CD14-positive monocyte (primary cell): ENCODE measurements around the gene COQ8A. TPM values are rescaled to one million over a fixed set of nuclear protein-coding genes. Genes with fewer than 3 reads are reported as not detected.

ENCODE experiments used
- DNase-seq, 3 donors: peaks; one replicate each; pipeline ENCODE4 v3.0.0-alpha.2; 2011 to 2022
- H2AFZ ChIP-seq: 2 replicates; pipeline ENCODE4 v1.6.0; 2012; ENCODE audit warnings: mild to moderate bottlenecking, low read depth, low read length, inconsistent platforms; ENCODE audit not compliant: insufficient read depth, poor library complexity, severe bottlenecking
- H3K27ac ChIP-seq, 2 donors: 1 replicate in 1 of 2; 2 replicates in 1 of 2; pipeline ENCODE4 v1.5.1; 2012 to 2013; ENCODE audit warnings: low read length in 2 of 2, control low read depth in 1 of 2, inconsistent platforms in 1 of 2, low read depth in 1 of 2, mild to moderate bottlenecking in 1 of 2
- H3K27me3 ChIP-seq, 2 donors: one replicate each; pipeline versions ENCODE4 v1.6.0 to v1.6.1; 2011 to 2013; ENCODE audit warnings: low read length in 2 of 2; ENCODE audit not compliant: control insufficient read depth in 2 of 2, insufficient read depth in 2 of 2
- H3K36me3 ChIP-seq, 2 donors: replicated peaks in 1 of 2; 1 replicate in 1 of 2; 2 replicates in 1 of 2; pipeline versions ENCODE4 v1.5.1 to v1.6.1; 2012 to 2013; ENCODE audit warnings: low read length in 2 of 2, control low read depth in 1 of 2, inconsistent platforms in 1 of 2, mild to moderate bottlenecking in 1 of 2; ENCODE audit not compliant: insufficient read depth in 2 of 2, control insufficient read depth in 1 of 2
- H3K4me1 ChIP-seq, 2 donors: 1 replicate in 1 of 2; 2 replicates in 1 of 2; pipeline versions ENCODE4 v1.5.1 to v1.6.1; 2012 to 2013; ENCODE audit warnings: low read length in 2 of 2, control low read depth in 1 of 2, inconsistent platforms in 1 of 2, mild to moderate bottlenecking in 1 of 2, moderate library complexity in 1 of 2; ENCODE audit not compliant: insufficient read depth in 2 of 2, control insufficient read depth in 1 of 2
- H3K4me2 ChIP-seq: replicated peaks from 2 replicates; pipeline ENCODE3; 2012; ENCODE audit warnings: low read length, moderate library complexity, mild to moderate bottlenecking; ENCODE audit not compliant: poor library complexity, severe bottlenecking; ENCODE audit errors: extremely low read depth
- H3K4me3 ChIP-seq, 3 experiments: fragments of 200-600 bp in 1 of 3; sonication (generic) in 1 of 3; replicated peaks in 1 of 3; 1 replicate in 2 of 3; 2 replicates in 1 of 3; pipeline ENCODE4 v1.5.1; 2011 to 2013; ENCODE audit warnings: low read length in 3 of 3, mild to moderate bottlenecking in 3 of 3, control low read depth in 2 of 3, low read depth in 2 of 3, inconsistent platforms in 1 of 3, moderate library complexity in 1 of 3
- H3K79me2 ChIP-seq: 2 replicates; pipeline ENCODE4 v1.6.0; 2012; ENCODE audit warnings: mild to moderate bottlenecking, control low read depth, inconsistent platforms, low read length, moderate library complexity; ENCODE audit not compliant: insufficient read depth
- H3K9ac ChIP-seq: 2 replicates; pipeline ENCODE4 v1.6.0; 2017; ENCODE audit warnings: low read length, mild to moderate bottlenecking; ENCODE audit not compliant: insufficient read depth, poor library complexity, severe bottlenecking
- H3K9me3 ChIP-seq, 2 donors: replicated peaks in 1 of 2; 1 replicate in 1 of 2; 2 replicates in 1 of 2; pipeline versions ENCODE4 v1.5.1 to v1.6.1; 2012 to 2013; ENCODE audit warnings: low read length in 2 of 2, control low read depth in 1 of 2; ENCODE audit not compliant: control insufficient read depth in 1 of 2, insufficient read depth in 1 of 2
- H4K20me1 ChIP-seq: 2 replicates; pipeline ENCODE4 v1.6.0; 2012; ENCODE audit warnings: mild to moderate bottlenecking, low read length, control low read depth, moderate library complexity; ENCODE audit not compliant: insufficient read depth
- H3K27ac Mint-ChIP-seq, 7 donors: one replicate each; pipeline ENCODE4 v1.8.0; 2020; ENCODE audit warnings: mild to moderate bottlenecking in 7 of 7, mixed read lengths in 7 of 7, moderate library complexity in 6 of 7, inconsistent platforms in 2 of 7
- H3K27me3 Mint-ChIP-seq, 3 donors: one replicate each; pipeline ENCODE4 v1.8.0; 2021 to 2022; ENCODE audit warnings: low read depth in 3 of 3, mild to moderate bottlenecking in 3 of 3, mixed read lengths in 3 of 3, moderate library complexity in 3 of 3, inconsistent platforms in 1 of 3
- H3K36me3 Mint-ChIP-seq, 2 donors: one replicate each; pipeline ENCODE4 v1.8.0; 2020; ENCODE audit warnings: mixed read lengths in 2 of 2, inconsistent platforms in 1 of 2, mild to moderate bottlenecking in 1 of 2
- H3K4me1 Mint-ChIP-seq: one replicate; pipeline ENCODE4 v1.8.0; 2020; ENCODE audit warnings: mild to moderate bottlenecking, mixed read lengths
- H3K4me3 Mint-ChIP-seq, 2 donors: one replicate each; pipeline ENCODE4 v1.8.0; 2020; ENCODE audit warnings: mild to moderate bottlenecking in 2 of 2, mixed read lengths in 2 of 2, moderate library complexity in 1 of 2
- H3K9me3 Mint-ChIP-seq, 7 donors: one replicate each; pipeline ENCODE4 v1.8.0; 2020 to 2022; ENCODE audit warnings: mixed read lengths in 7 of 7, mild to moderate bottlenecking in 6 of 7, moderate library complexity in 6 of 7, inconsistent platforms in 2 of 7
- whole genome bisulfite sequencing: methylation state at CpG from one replicate; pipeline ENCODE4 v1.1.5; 2013; ENCODE audit warnings: missing lambda C conversion rate; ENCODE audit not compliant: insufficient coverage; 5-methylcytosine and 5-hydroxymethylcytosine counted together
- intact Hi-C, 2 donors: fragments of 100-400 bp; cut with micrococcal nuclease; formaldehyde crosslinking; loops; one replicate each; pipeline versions ENCODE4 v1.15.0 to v1.15.1; 2023
- polyA plus RNA-seq, 3 donors: library from polyadenylated mRNA; depleted of rRNA in 1 of 3; unstranded in 2 of 3; stranded (reverse) in 1 of 3; fragments of 300-500 nt in 2 of 3; fragments of >200 nt in 1 of 3; fragmentation: Illumina TruSeq in 2 of 3; gene quantifications; 1 replicate in 2 of 3; 2 replicates in 1 of 3; pipeline ENCODE4 v1.2.3, GENCODE V29; 2012 to 2021
- TF ChIP-seq, protein P1 (sequence below): fragments of 200-600 bp; IDR thresholded peaks from one replicate; pipeline ENCODE4 v1.8.0; 2022; ENCODE audit warnings: antibody characterized with exemption, mild to moderate bottlenecking

Gene COQ8A
- polyA plus RNA-seq, 3 donors: 33.1 to 44.7 (median 38.2) TPM

DNA sequence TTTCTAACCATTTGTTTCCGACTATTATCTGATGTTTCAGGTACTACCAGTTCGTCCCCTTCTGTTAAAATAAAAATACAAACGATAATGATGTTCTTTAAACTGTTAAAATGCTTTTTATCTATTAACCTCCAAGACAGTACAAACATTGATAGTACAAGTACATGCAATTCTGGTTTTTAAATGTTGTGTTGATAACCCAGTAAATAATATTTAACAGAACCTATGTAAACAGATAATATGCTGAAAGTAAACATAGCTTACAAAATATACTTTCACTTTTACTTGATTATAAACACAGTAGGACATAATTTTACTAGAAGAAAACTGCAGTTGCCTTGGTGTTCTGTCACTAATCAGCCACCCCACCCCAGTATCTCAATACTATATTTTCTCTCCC is 76.9 kb downstream of the COQ8A start:
- no peak overlapping the region for H3K4me2 ChIP-seq

DNA sequence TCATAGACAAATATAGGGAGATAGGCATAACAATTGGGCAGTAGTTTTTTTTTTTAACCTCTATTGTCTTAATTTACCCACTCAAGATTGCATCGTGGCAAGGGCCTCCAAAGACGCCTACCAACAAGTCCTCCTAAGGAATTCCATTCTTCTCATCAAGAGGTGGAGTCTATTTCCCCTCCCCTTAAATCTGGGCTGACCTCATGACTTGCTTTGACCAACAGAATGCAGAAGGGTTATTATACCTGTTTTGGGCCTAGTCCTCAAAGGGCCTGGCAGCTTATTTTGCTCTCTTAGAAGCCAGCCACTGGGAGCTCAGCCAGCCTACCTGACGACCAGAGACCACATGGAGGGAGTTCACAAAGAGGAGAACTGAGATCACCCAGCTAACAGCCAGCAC is 92.3 kb downstream of the COQ8A start:
- H3K9me3 Mint-ChIP-seq: peaks cover 0 to 6% (median 1%) of the 10 kb centered on the region in 7 donors
- TF ChIP-seq, protein P1, sequence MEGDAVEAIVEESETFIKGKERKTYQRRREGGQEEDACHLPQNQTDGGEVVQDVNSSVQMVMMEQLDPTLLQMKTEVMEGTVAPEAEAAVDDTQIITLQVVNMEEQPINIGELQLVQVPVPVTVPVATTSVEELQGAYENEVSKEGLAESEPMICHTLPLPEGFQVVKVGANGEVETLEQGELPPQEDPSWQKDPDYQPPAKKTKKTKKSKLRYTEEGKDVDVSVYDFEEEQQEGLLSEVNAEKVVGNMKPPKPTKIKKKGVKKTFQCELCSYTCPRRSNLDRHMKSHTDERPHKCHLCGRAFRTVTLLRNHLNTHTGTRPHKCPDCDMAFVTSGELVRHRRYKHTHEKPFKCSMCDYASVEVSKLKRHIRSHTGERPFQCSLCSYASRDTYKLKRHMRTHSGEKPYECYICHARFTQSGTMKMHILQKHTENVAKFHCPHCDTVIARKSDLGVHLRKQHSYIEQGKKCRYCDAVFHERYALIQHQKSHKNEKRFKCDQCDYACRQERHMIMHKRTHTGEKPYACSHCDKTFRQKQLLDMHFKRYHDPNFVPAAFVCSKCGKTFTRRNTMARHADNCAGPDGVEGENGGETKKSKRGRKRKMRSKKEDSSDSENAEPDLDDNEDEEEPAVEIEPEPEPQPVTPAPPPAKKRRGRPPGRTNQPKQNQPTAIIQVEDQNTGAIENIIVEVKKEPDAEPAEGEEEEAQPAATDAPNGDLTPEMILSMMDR: no peak
- H3K27ac Mint-ChIP-seq: peak overlapping the region in 1 of 7 donors; percentile 8
- H4K20me1 ChIP-seq: no peaks in the 10 kb centered on the region
- H3K4me2 ChIP-seq: no peak overlapping the region
- H3K27me3 Mint-ChIP-seq: no peaks in the 10 kb centered on the region
- 86% methylated on average over 2 of the region's 3 CpGs for WGBS
- no peak for DNase-seq
- H3K27me3 ChIP-seq: no peaks in the 10 kb centered on the region
- no peaks in the 10 kb centered on the region for H3K4me1 Mint-ChIP-seq
- H3K27ac ChIP-seq: no peak overlapping the region
- no peaks in the 10 kb centered on the region for H3K36me3 Mint-ChIP-seq
- H3K36me3 ChIP-seq: no peaks in the 10 kb centered on the region
- no peak overlapping the region for H2AFZ ChIP-seq
- no peaks in the 10 kb centered on the region for H3K9me3 ChIP-seq
- H3K79me2 ChIP-seq: no peaks in the 10 kb centered on the region
- intact Hi-C loops: no loop called here
- H3K9ac ChIP-seq: no peak overlapping the region
- H3K4me3 ChIP-seq: no peak overlapping the region
- no peaks in the 10 kb centered on the region for H3K4me1 ChIP-seq
- H3K4me3 Mint-ChIP-seq: no peak overlapping the region

More for the DNA sequence above, 76.9 kb downstream of the COQ8A start:
- WGBS: no CpG with 5 or more reads among the region's 3 CpGs
- Mint-ChIP-seq H3K36me3 (no peaks in the 10 kb centered on the region), H3K4me3 (no peak overlapping the region), H3K27me3 (peaks cover 0 to 1% (median 0%) of the 10 kb centered on the region in 3 donors), H3K4me1 (no peaks in the 10 kb centered on the region), H3K9me3 (peaks cover 4 to 16% (median 6%) of the 10 kb centered on the region in 7 donors), H3K27ac (no peak overlapping the region)
- Histone ChIP-seq H2AFZ (no peak overlapping the region), H4K20me1 (no peaks in the 10 kb centered on the region), H3K9ac (no peak overlapping the region), H3K36me3 (no peaks in the 10 kb centered on the region), H3K4me1 (no peaks in the 10 kb centered on the region), H3K79me2 (no peaks in the 10 kb centered on the region), H3K27me3 (no peaks in the 10 kb centered on the region), H3K27ac (no peak overlapping the region), H3K4me3 (no peak overlapping the region), H3K9me3 (no peaks in the 10 kb centered on the region)
- intact Hi-C loops: no loop called here
- TF ChIP-seq, protein P1: no peak
- no peak for DNase-seq
